ENCODE measurements around the gene NUMB. TPM values are rescaled to one million over a fixed set of nuclear protein-coding genes. Genes with fewer than 3 reads are reported as not detected.

NUMB gene
- total and polyA plus RNA-seq, 2 of the 4 experiments (the other 2 are of a cell fraction) = 45.9 to 114 TPM

GRCh38 chr14:73369428-73369827 is 88.9 kb downstream of the NUMB start:
- BruUV-seq (replicated peaks) = no TSS peak
- H3K56ac ChIP-seq (ENCODE audit: extremely low read depth, insufficient read depth, low read length) = no peak overlapping the region
- H2BK5ac ChIP-seq (ENCODE audit: low read depth, low read length, poor library complexity, severe bottlenecking) = no peak overlapping the region
- ATAC-seq (ENCODE audit: low read depth) (no peak), DNase-seq (no peak)
- in situ Hi-C loops (cut with MboI; ENCODE audit: low sequenced_read_pairs) (no loop called here), dilution Hi-C loops (cut with HindIII; ENCODE audit: low sequenced_read_pairs, unreplicated experiment) (no loop called here), intact Hi-C loops (cut with micrococcal nuclease) (no loop called here)
- H2BK15ac ChIP-seq (ENCODE audit: low read depth, low read length) = no peak overlapping the region
- H3K9me3 ChIP-seq (ENCODE audit: control insufficient read depth, insufficient read depth, low read length) = no peaks in the 10 kb centered on the region
- no peak overlapping the region for H3K23ac ChIP-seq (ENCODE audit: low read depth, low read length)
- H4K91ac ChIP-seq (ENCODE audit: insufficient read depth, low read depth, low read length) = no peak overlapping the region
- H3K79me1 ChIP-seq (ENCODE audit: low read depth in 1 of 2, low read length in 2 of 2) = peaks cover 28 to 57% of the 10 kb centered on the region in 2 experiments
- no peak overlapping the region for H3K4me3 ChIP-seq (ENCODE audit: insufficient read depth, low read depth, low read length)
- peaks cover 3% of the 10 kb centered on the region; the same call in 1 of the 2 replicates for H3K9me1 ChIP-seq (ENCODE audit: insufficient read depth, low read length)
- no peak overlapping the region for H2AK5ac ChIP-seq (ENCODE audit: low read depth, low read length)
- CTCF ChIA-PET = no interaction called here
- H2BK20ac ChIP-seq (ENCODE audit: low read depth, low read length) = no peak overlapping the region
- no peak overlapping the region for H4K8ac ChIP-seq (ENCODE audit: low read depth in 2 of 2, low read length in 2 of 2)
- no peak overlapping the region for H3K4ac ChIP-seq (ENCODE audit: low read depth, low read length)
- H3K4me1 ChIP-seq (ENCODE audit: control insufficient read depth, insufficient read depth, low read length) = no peaks in the 10 kb centered on the region
- H2BK120ac ChIP-seq (ENCODE audit: low read depth, low read length) = no peak overlapping the region
- peaks cover 23% of the 10 kb centered on the region; the same call in 1 of the 2 replicates for H4K20me1 ChIP-seq (ENCODE audit: insufficient read depth, low read length)
- no peak for TF ChIP-seq MAZ (IDR thresholded peaks at IDR 0.05; ENCODE audit: borderline replicate concordance, low read depth, low read length)
- TF ChIP-seq RCOR1 (IDR thresholded peaks at IDR 0.05; ENCODE audit: insufficient replicate concordance, low read length) = no peak
- TF ChIP-seq FOS (IDR thresholded peaks at IDR 0.05; ENCODE audit: low read depth, low read length) = no peak
- no peak for TF ChIP-seq NFE2L2 (IDR thresholded peaks at IDR 0.05; ENCODE audit: low read depth, low read length)
- TF ChIP-seq BHLHE40 (IDR thresholded peaks at IDR 0.05; ENCODE audit: low read depth, low read length) = no peak
- TF ChIP-seq POLR2A (IDR thresholded peaks at IDR 0.05; ENCODE audit: low read depth, low read length) = no peak
- no peak for TF ChIP-seq USF2 (IDR thresholded peaks at IDR 0.05; ENCODE audit: low read depth, low read length)
- no peak for TF ChIP-seq CEBPB (IDR thresholded peaks at IDR 0.05; ENCODE audit: low read depth, low read length)
- TF ChIP-seq SMC3 (IDR thresholded peaks at IDR 0.05; ENCODE audit: low read depth, low read length) = no peak
- no peak for TF ChIP-seq MXI1 (IDR thresholded peaks at IDR 0.05; ENCODE audit: borderline replicate concordance, low read depth, low read length)
- TF ChIP-seq RFX5 (IDR thresholded peaks at IDR 0.05; ENCODE audit: low read depth, low read length) = no peak
- no peak for TF ChIP-seq CHD1 (IDR thresholded peaks at IDR 0.05; ENCODE audit: low read depth, low read length)
- no peak for TF ChIP-seq MAFK (IDR thresholded peaks at IDR 0.05; ENCODE audit: low read depth, low read length)
- TF ChIP-seq ELK1 (IDR thresholded peaks at IDR 0.05; ENCODE audit: borderline replicate concordance, low read depth, low read length) = no peak
- TF ChIP-seq RAD21 (IDR thresholded peaks at IDR 0.05; ENCODE audit: low read length) = no peak
- no peak overlapping the region for H3K4me2 ChIP-seq (ENCODE audit: low read depth, low read length)
- no peak overlapping the region for H2AK9ac ChIP-seq (replicated peaks; ENCODE audit: low read depth, low read length, poor library complexity)
- no peak overlapping the region for H3K27ac ChIP-seq (ENCODE audit: insufficient read depth, low read length)
- no peak overlapping the region for H2AFZ ChIP-seq (replicated peaks; ENCODE audit: low read length, poor library complexity)
- H3K14ac ChIP-seq (replicated peaks; ENCODE audit: low read depth, low read length) = no peak overlapping the region
- H3K36me3 ChIP-seq (ENCODE audit: control insufficient read depth, insufficient read depth, low read length) = peaks cover 3% of the 10 kb centered on the region
- H3K27me3 ChIP-seq (ENCODE audit: control insufficient read depth, insufficient read depth, low read length) = no peaks in the 10 kb centered on the region
- no peak overlapping the region for H4K5ac ChIP-seq (ENCODE audit: low read depth, low read length)
- no peak overlapping the region for H3K18ac ChIP-seq (ENCODE audit: low read depth, low read length)
- H3K9ac ChIP-seq (ENCODE audit: low read depth, low read length) = no peak overlapping the region
- POLR2A ChIA-PET (ENCODE audit: unreplicated experiment) = no interaction called here

All from IMR-90 (cell line).